Sigmoid colon (tissue), 7 donors: Measurements from ENCODE around the gene WBP1. TPM values are rescaled to one million over a fixed set of nuclear protein-coding genes. Genes with fewer than 3 reads are reported as not detected.

Experiments used
- DNase-seq: peaks from one replicate; pipeline ENCODE4 v3.0.0-alpha.2; 2019
- H3K27ac ChIP-seq, 4 donors: fragments of 200-600 bp; sonication (generic); one replicate each; pipeline ENCODE4 v1.5.1; 2016 to 2019; ENCODE audit warnings: mild to moderate bottlenecking in 1 of 4
- H3K27me3 ChIP-seq, 3 donors: fragments of 200-600 bp; sonication (generic); one replicate each; pipeline ENCODE4 v1.5.1; 2019; ENCODE audit warnings: mild to moderate bottlenecking in 1 of 3
- H3K36me3 ChIP-seq, 4 donors: fragments of 200-600 bp; sonication (generic); one replicate each; pipeline ENCODE4 v1.5.1; 2016 to 2019
- H3K4me1 ChIP-seq, 4 donors: fragments of 200-600 bp; sonication (generic); one replicate each; pipeline ENCODE4 v1.5.1; 2017 to 2019
- H3K4me3 ChIP-seq, 4 donors: fragments of 200-600 bp; sonication (generic); one replicate each; pipeline ENCODE4 v1.5.1; 2017 to 2019; ENCODE audit warnings: mild to moderate bottlenecking in 2 of 4, moderate library complexity in 1 of 4
- H3K9me3 ChIP-seq, 4 donors: fragments of 200-600 bp in 3 of 4; sonication (generic) in 3 of 4; one replicate each; pipeline versions ENCODE4 v1.5.1 to v1.6.1; 2013 to 2019
- EP300 ChIP-seq, 4 donors: sonication (generic); formaldehyde crosslinking; IDR thresholded peaks; one replicate each; pipeline ENCODE4 v1.6.1; 2017; ENCODE audit warnings: antibody characterized with exemption in 4 of 4
- POLR2A ChIP-seq, 2 donors: fragments of 450-650 bp; IDR thresholded peaks; one replicate each; pipeline ENCODE4 v1.6.1; 2016; ENCODE audit warnings: antibody characterized with exemption in 2 of 2, mild to moderate bottlenecking in 2 of 2, moderate library complexity in 2 of 2
- POLR2AphosphoS5 ChIP-seq, 4 donors: sonication (generic); formaldehyde crosslinking; IDR thresholded peaks; one replicate each; pipeline ENCODE4 v1.6.1; 2017; ENCODE audit warnings: antibody characterized with exemption in 4 of 4
- WGBS, 2 donors: extraction: QIAGEN DNeasy Blood & Tissue Kit; methylation state at CpG; one replicate each; pipeline ENCODE4 v1.1.7; 2013; 5-methylcytosine and 5-hydroxymethylcytosine counted together
- intact Hi-C: fragments of 100-400 bp; cut with DNase I; formaldehyde crosslinking; loops from one replicate; pipeline ENCODE4 v1.15.1; 2023
- polyA plus RNA-seq, 3 donors: library from polyadenylated mRNA; stranded (reverse); fragments of 200-250 nt; gene quantifications; one replicate each; pipeline ENCODE4 v1.2.3, GENCODE V29; 2013
- total RNA-seq, 4 donors: library from RNA; depleted of rRNA; stranded (reverse); fragments of >200 nt; gene quantifications; one replicate each; pipeline ENCODE4 v1.1.0, GENCODE V29; 2016
- TF ChIP-seq, protein P1 (sequence below), 4 experiments: fragments of 450-650 bp in 3 of 4; fragments of 200-600 bp in 1 of 4; IDR thresholded peaks; one replicate each; pipeline ENCODE4 v1.5.1; 2016 to 2019; ENCODE audit warnings: antibody characterized with exemption in 4 of 4, mild to moderate bottlenecking in 3 of 4, moderate library complexity in 2 of 4
- donor health status: healthy with polysubstance abuse.
- donor health status: Bipolar disorder and iron deficiency.
- donor health status: healthy.

The WBP1 gene
- total and polyA plus RNA-seq, 7 donors = 59.2 to 89.2 (median 63.1) TPM

DNA sequence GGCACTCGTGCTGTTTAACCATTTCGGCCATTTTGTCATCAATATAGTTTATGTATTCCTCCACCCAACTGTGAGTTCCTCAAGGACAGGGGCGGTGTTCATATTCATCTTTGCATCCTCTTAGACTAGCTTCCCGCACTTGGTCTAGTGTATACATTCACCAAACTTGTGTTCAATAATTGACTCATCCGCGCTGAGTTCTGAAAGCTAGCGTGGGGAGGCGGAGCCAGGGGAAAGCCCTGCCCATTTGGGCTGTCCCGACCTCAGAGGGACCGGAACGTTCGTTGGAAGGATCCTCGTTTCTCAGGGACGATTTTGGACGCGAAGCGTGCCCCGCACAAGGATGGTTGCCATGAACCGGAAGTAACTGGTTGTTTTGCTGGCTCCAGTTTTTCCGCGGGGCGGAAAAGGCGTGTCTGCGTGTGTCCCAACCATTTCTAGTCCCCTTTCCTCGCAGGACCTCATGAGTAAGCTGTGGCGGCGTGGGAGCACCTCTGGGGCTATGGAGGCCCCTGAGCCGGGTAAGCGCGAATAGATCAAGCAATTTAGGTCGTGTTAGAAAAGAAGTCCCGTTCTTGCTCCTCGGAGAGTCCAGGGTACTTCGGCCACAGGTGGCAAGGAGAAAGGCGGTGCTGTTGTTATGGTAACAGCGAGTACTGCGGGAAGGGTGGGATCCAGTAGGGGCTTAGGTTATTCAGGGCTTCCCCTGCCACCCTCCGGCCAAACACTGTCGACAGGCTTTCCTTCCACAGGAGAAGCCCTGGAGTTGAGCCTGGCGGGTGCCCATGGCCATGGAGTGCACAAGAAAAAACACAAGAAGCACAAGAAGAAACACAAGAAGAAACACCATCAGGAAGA is 3.4 kb upstream of the WBP1 start, which contains the start of gene INO80B:
INO80B (plus strand) TSS at position 434 of the 858 bp plus-strand sequence; CDS start at position 464, 30 bp downstream.
- intact Hi-C loops = loop anchor here (1.0 to 5.0 kb wide), 4 partner anchors 15 to 718 kb away; partner anchors contain the start of genes C2orf81, CCDC142, TPRKB and WDR54

DNA sequence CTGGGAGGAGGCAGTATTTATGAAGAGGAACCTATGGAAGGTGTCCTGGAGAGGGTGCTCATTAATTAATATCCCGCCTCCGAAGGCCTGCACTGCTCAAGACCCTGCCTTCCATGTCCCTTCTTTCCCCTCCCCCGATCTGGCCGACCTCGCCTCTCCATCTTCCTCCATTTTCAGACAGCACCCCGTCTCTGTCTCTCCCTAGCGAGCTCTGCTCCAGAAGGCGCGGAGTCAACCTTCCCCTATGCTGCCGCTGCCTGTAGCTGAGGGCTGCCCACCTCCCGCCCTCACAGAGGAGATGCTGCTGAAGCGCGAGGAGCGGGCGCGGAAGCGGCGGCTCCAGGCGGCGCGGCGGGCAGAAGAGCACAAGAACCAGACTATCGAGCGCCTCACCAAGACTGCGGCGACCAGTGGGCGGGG is 1.1 kb upstream of the WBP1 start:
- 1% methylated on average over 27 of the region's 27 CpGs for WGBS, 2 donors
- H3K9me3 ChIP-seq = no peaks in the 10 kb centered on the region
- DNase-seq = no peak
- peak overlapping the region; percentile 56 to 83 (median 68) for H3K4me3 ChIP-seq
- H3K36me3 ChIP-seq = peaks cover 0 to 11% (median under 1%) of the 10 kb centered on the region in 4 donors
- intact Hi-C loops = loop anchor here (5.0 kb wide), 1 partner anchor 720 kb away; the partner anchor contains the start of gene TPRKB
- peak overlapping the region; percentile 90 to 98 (median 98) for H3K27ac ChIP-seq
- no peaks in the 10 kb centered on the region for H3K27me3 ChIP-seq
- H3K4me1 ChIP-seq = peaks cover 0 to 40% (median 37%) of the 10 kb centered on the region in 4 donors
- TF ChIP-seq POLR2AphosphoS5 (IDR thresholded peaks at IDR 0.05) (no peak), POLR2A (IDR thresholded peaks at IDR 0.05) (no peak), EP300 (IDR thresholded peaks at IDR 0.05) (no peak)
- TF ChIP-seq, protein P1, sequence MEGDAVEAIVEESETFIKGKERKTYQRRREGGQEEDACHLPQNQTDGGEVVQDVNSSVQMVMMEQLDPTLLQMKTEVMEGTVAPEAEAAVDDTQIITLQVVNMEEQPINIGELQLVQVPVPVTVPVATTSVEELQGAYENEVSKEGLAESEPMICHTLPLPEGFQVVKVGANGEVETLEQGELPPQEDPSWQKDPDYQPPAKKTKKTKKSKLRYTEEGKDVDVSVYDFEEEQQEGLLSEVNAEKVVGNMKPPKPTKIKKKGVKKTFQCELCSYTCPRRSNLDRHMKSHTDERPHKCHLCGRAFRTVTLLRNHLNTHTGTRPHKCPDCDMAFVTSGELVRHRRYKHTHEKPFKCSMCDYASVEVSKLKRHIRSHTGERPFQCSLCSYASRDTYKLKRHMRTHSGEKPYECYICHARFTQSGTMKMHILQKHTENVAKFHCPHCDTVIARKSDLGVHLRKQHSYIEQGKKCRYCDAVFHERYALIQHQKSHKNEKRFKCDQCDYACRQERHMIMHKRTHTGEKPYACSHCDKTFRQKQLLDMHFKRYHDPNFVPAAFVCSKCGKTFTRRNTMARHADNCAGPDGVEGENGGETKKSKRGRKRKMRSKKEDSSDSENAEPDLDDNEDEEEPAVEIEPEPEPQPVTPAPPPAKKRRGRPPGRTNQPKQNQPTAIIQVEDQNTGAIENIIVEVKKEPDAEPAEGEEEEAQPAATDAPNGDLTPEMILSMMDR (IDR thresholded peaks at IDR 0.05) = no peak

More for the DNA sequence above, 3.4 kb upstream of the WBP1 start, which contains the start of gene INO80B:
- peak; percentile 98 for DNase-seq
- no peaks in the 10 kb centered on the region for H3K36me3 ChIP-seq
- H3K9me3 ChIP-seq = no peaks in the 10 kb centered on the region
- peaks cover 0 to 40% (median 37%) of the 10 kb centered on the region in 4 donors for H3K4me1 ChIP-seq
- H3K27ac ChIP-seq = peak within 1 kb of the TSS; percentile 65 to 79 (median 72)
- WGBS, 2 donors = 0 to 1% methylated on average over 40 of the region's 40 CpGs
- TF ChIP-seq EP300 (IDR thresholded peaks at IDR 0.05) = no peak
- TF ChIP-seq, protein P1 (IDR thresholded peaks at IDR 0.05) = no peak
- TF ChIP-seq POLR2AphosphoS5 (IDR thresholded peaks at IDR 0.05) = peak; percentile 39 to 91 (median 66)
- no peaks in the 10 kb centered on the region for H3K27me3 ChIP-seq
- H3K4me3 ChIP-seq = peak within 1 kb of the TSS; percentile 63 to 73 (median 70)

DNA sequence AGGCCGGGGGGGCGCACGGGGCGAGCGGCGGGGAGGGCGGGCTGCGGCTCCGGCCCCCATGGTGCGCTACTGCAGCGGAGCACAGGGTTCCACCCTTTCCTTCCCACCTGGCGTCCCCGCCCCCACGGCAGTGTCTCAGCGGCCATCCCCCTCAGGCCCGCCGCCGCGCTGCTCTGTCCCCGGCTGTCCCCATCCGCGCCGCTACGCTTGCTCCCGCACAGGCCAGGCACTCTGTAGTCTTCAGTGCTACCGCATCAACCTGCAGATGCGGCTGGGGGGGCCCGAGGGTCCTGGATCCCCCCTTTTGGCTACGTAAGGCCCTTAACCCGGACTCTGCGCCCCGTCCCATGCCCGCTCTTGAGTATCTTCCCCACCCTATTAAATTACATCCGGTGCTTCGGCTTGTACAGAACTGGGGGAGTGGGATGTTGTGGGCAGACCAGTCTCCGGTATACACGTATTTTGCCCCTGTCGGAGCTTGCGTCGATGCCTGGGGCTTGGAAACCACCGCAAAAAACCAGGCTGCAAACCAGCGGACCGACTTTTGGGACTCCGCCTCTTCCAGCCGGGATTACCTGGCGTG is 598 bp upstream of the WBP1 start:
- H3K4me1 ChIP-seq = peaks cover 0 to 40% (median 37%) of the 10 kb centered on the region in 4 donors
- 0 to 1% methylated on average over 46 of the region's 46 CpGs for WGBS, 2 donors
- peak; percentile 79 for DNase-seq
- intact Hi-C loops = loop anchor here (5.0 kb wide), 1 partner anchor 720 kb away; the partner anchor contains the start of gene TPRKB
- no peaks in the 10 kb centered on the region for H3K9me3 ChIP-seq
- peaks cover 0 to 16% (median 5%) of the 10 kb centered on the region in 4 donors for H3K36me3 ChIP-seq
- TF ChIP-seq, protein P1 (IDR thresholded peaks at IDR 0.05) = no peak
- TF ChIP-seq POLR2A (IDR thresholded peaks at IDR 0.05) (peak; percentile 81 to 84), EP300 (IDR thresholded peaks at IDR 0.05) (no peak), POLR2AphosphoS5 (IDR thresholded peaks at IDR 0.05) (peak; percentile 85 to 95 (median 93))
- H3K4me3 ChIP-seq = peak overlapping the region; percentile 56 to 83 (median 68)
- H3K27ac ChIP-seq = peak overlapping the region; percentile 90 to 98 (median 98)
- H3K27me3 ChIP-seq = no peaks in the 10 kb centered on the region

DNA sequence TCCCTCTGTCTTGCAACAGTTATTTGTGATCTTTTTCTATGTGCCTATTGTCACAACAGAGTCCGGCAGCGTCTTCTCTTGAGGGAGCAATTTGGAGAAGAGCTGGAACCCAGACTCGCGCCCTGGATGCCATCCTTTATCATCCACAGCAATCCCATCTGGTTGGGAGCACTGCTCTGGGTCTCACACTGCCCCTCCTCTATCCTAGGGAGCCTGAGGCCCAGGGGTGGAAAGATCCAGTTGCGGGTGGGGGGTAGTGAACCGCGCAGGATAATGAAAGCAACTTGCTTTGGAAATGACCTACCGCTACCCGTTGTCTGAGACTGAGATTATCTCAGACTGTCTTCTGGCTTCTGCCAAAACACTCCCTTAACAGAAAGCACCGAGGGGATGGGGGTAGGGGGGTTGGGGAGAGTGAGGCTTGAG is 713 bp downstream of the WBP1 start:
- H3K4me3 ChIP-seq = peak overlapping the region; percentile 57 to 83 (median 68)
- DNase-seq = no peak
- H3K27ac ChIP-seq = peak overlapping the region; percentile 77 to 84 (median 80)
- intact Hi-C loops = loop anchor here (5.0 kb wide), 1 partner anchor 722 kb away; the partner anchor contains the start of gene TPRKB
- H3K27me3 ChIP-seq = no peaks in the 10 kb centered on the region
- 1 to 4% methylated on average over 10 of the region's 10 CpGs for WGBS, 2 donors
- H3K4me1 ChIP-seq = peaks cover 0 to 45% (median 39%) of the 10 kb centered on the region in 4 donors
- H3K36me3 ChIP-seq = peaks cover 7 to 21% (median 10%) of the 10 kb centered on the region in 4 donors
- H3K9me3 ChIP-seq = no peaks in the 10 kb centered on the region
- TF ChIP-seq, protein P1 (IDR thresholded peaks at IDR 0.05) = no peak
- TF ChIP-seq POLR2AphosphoS5 (IDR thresholded peaks at IDR 0.05) (no peak), EP300 (IDR thresholded peaks at IDR 0.05) (no peak), POLR2A (IDR thresholded peaks at IDR 0.05) (no peak)
